GM19397 (cell line): ENCODE results near the gene CMTM5.
"Not testable (repeated sequence)": the region's sequence is repeated elsewhere in the genome, so short reads cannot be mapped to it uniquely, and the experiment has no call there.

ENCODE experiments used
- ATAC-seq: cut with Tn5 transposase; IDR thresholded peaks from one replicate; pipeline ENCODE4 v1.9.1; 2021; ENCODE audit warnings: mild to moderate bottlenecking, moderate library complexity; ENCODE audit not compliant: unreplicated experiment

CMTM5 gene

GRCh38 chr14:23396126-23396525, 19.3 kb downstream of the CMTM5 start:
- no peak for ATAC-seq

DNA sequence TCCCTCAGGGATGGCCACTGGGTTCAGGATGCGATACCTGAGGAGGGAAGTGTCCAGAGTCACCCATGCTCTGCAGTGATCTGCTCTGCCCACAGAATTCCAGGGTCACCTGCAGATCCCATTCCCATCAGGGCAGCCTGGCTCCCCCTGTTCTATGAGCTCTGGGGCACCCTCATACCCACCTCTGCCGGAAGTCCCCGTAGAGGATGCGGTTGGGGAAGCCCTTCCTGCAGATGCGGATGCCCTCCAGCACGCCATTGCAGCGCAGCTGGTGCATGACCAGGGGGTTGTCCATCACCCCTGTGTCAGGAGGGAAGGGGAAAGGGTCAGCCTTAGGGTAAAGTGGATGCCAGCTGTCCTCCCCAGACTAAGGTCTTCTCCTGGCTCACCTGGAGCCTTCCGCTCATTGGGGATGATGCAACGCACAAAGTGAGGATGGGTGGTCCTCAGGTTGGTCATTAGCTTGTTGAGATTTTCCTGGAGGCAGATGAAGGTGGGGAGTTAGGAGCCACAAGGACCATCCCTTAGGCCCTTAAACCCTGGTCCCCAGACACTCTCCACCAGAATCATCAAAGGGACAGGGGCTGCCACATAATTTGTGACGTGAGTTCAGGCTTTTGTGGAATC, 20.0 kb downstream of the CMTM5 start:
- ATAC-seq, result no peak

DNA sequence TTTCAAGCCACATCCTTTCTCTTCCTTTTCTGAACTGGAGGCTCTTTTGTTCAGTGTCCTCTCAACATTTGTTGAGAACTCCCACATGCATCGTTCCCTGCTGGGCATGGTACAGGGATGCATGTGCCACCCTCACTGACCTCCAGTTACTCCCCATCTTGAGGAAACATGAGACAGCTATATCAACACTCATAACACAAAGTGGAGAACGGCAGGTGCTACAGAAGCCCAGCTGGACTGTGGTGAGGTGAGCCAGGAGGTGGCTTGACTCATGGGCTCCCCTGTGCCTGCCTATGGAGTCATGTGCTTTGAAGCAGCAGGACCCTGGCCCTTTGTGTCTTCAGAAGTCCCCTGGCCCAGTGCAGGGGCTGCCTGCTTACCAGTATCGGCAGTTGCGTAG, 21.5 kb downstream of the CMTM5 start:
- ATAC-seq, result no peak

- ATAC-seq, result no peak
Observed at GRCh38 chr14:23399136-23399535, 22.3 kb downstream of the CMTM5 start.

DNA sequence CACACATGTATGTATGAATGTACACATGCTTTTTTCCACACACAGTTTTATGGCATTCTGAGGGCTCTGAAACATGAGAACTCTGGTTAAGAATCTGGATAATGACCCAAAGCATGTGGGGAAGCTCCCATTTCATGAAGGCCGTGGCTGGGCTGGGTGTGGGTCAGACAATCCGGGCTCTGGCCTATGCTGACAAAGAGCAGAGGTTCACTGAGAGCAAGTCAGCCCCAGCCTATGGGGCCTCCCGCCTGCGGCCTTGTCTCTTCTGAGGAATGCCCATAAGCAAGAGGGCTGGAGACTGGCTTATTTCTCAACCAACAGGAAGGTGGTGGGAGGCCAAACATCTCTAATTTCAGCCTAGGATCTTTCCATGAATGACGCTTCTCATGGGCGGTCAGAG, 22.7 kb downstream of the CMTM5 start:
- ATAC-seq, result no peak

GRCh38 chr14:23400496-23401149, 23.8 kb downstream of the CMTM5 start:
- not testable (repeated sequence) for ATAC-seq

DNA sequence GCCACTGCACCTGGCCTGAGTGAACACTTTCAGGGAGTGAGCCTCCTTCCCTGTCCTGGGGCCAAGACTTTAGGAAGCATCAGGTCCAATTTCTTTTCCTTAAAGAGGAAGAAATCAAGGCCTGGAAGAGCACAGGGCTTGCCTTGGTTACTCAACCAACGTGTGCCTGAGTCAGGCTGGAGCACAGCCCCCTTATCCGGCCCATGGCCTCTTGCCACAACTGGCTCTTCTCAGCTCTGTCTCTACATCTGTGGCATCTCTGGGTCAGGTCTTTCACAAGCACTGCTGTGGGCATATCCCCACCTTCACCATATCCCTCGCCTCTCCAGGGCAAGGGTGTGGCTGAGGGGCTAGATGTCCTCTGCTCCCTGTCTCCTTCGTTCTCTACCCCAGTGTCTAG, 24.4 kb downstream of the CMTM5 start:
- ATAC-seq, result no peak

DNA sequence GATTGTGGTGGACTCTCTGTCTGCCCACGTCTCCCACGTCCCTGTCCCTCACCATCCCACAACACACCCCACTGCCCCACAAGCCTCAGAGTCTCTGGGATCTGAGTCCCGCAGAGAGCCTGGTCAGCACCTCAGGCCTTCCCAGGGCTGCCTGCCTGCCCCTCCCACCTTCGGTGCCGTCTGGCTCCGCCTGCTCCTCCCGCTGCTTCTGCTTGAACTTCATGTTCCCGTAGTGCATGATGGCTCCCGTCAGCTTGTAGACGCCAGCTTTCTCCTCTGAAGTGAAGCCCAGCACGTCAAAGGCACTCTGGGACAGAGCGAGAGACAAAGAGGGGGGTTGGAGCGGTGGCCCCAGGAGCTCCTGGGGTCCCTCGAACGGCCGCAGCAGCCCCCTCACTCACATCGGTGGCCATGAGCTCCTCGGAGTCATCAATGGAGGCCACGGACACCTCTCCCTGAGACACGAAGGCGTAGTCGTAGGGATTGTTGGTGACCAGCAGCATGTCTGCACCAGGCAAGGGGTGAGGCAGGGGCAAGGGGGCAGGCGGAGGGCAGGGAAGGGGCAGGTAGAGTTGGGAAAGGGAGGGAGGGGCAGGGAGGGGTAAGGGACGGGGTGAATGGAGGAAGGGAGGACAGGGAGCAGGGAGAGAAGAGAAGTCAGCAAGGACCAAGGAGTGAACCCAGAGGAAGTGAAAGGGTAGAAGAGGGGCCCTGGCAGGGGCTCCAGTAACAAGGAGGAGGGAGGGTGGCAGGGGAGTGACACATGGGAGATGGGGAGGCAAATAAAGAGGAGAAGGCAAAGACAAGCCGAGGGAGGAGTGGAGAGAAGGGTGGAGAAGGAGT, 25.7 kb downstream of the CMTM5 start:
- no peak for ATAC-seq

DNA sequence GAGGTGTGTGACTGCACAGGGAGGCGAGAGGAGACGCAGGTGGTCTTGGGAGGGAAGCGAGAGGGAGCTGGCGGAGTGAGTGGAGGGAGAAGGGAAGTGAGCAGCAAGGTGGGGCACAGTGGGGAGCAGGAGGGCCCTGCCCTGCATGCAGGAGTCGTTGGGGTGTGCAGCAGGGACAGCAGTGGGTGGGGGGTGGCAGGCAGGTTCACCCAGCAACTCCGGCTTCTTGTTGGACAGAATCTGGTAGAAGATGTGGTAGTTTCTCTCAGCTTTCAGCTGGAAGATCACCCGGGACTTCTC, 26.2 kb downstream of the CMTM5 start:
- no peak for ATAC-seq

DNA sequence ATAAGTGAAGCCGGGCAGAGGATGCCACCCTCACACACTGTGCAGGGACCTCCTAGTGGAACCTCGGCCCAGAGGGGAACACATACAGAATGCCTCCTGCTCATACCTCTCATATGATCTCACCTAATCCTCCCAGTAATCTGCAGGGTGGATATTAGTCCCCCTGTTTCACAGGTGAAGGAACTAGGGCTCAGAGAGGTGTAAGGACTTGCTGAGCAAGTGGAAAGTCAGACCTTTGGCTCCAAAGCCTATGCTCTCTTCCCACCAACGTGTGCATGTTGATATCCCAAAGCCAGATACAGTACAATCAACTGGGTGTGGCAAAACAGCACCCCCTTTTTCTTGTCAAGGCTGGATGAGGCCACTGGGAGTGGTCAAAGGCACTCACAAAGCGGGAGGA, 27.1 kb downstream of the CMTM5 start:
- no peak for ATAC-seq

DNA sequence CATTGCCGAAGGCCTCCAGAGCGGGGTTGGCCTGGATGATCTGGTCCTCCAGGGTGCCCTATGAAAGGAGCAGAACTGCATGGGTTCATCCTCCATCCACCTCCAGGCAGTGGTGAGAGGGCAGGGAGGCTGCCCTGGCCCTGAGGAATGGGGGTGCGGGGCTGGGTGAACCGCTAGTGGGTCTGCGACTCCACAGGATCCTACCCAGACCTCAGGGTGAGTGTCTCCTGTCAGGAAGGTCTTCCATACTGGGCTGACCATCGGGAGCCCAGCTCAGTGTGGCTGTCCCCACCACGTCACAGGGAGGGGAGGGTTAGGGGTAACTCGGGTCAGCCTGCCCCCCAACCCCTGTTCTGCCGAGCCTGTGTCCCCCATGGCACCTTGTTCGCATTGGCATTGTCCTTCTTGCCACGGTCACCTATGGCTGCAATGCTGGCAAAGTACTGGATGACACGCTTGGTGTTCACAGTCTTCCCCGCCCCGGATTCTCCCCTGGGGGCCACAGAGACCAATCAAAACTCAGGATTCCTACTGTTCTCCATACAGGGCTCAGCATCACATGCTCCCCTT, 27.6 kb downstream of the CMTM5 start:
- no peak for ATAC-seq

GRCh38 chr14:23405096-23405495, 28.2 kb downstream of the CMTM5 start:
- ATAC-seq, result no peak

- ATAC-seq, result no peak
Observed at GRCh38 chr14:23405516-23406025, 28.7 kb downstream of the CMTM5 start.

DNA sequence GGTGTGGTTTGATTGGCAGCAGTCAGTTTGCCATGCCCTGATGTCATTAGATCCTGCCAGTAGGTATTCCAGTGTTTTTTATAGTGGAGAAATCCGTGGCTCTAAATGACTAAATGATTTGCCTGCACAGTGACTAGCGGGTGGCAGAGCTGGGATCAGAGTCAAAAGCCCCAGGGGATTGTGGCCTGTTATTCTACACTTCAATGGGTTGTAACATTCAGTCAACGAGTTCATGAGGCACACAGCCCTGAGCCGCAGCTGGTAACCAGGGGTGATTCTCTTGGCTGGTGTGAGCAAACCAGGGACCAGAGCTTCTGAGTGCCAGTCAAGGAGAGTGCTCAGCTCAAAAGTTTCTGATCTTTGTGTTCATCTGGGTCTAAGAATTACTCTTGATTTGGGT, 29.4 kb downstream of the CMTM5 start:
- no peak for ATAC-seq

DNA sequence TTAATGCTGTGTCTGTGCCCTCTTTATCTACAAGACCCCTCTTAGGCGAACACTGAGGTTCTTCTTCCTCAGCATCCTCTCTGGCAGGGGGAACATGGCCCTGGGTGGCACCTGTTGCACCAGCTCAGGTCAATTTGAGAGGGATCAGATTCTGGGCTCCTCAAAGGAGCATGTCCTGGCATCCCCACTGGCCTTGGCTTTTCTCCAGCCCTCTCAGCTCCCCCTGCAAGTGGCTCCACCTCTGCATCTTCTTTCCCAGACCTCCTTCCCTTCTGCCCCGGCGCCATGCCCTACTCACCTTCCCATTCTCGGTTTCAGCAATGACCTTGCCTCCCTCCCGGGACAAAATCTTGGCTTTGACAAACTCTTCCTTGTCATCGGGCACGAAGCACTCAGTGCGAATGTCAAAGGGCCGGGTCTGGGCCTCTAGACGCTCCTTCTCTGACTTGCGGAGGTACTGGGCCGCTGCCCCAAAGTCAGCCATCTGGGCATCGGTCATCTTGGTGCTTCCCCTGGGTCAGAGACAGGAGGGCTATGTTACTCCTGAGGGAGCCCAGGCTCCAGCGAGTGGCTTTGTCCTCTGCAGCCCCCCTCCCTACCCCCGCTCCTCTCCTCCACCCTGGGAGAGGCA, 30.0 kb downstream of the CMTM5 start:
- ATAC-seq, result no peak

- ATAC-seq, result no peak
Observed at GRCh38 chr14:23407516-23408306, 30.9 kb downstream of the CMTM5 start, which contains the start of gene MYH6. TSS of gene MYH6 (minus strand) at chr14:23408273. CDS start at chr14:23407223, 1,050 bp downstream.

DNA sequence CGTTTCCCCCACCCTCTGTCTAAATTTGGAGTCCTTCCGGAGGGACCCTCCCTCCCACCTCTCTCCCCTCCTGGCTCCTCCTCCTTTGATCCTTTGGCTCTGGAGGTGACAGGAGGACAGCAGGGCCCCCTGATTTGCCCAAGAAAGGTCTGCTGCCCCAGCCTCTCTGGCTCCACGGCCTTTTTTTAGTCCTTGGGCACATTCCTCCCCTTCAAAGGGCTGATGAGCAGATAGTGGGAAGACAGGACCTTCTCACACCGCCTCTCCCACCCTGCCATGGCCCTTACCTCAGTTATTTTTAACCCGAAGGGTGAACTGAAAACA, 31.4 kb downstream of the CMTM5 start:
- ATAC-seq, result no peak

DNA sequence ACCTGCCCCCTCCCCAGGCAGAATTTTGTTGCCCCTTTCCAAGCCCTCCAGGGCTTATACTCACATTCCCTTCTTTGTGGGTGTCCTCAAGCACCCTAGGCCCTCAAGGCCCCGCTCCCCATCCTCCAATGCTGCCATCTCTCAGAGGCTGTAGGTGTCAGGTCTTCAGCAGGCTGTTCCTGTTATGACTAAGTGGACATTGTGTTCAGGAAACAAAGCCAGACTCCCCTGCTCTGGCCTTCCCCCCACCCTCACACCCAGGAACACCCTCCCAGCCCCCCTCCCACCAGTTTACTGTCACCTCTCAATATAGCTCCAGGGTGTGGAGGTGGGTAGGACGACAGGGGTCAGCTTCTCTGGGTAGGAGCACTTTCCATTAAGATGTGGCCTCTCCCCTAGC, 32.6 kb downstream of the CMTM5 start:
- ATAC-seq, result no peak

- no peak for ATAC-seq
Observed at GRCh38 chr14:23409966-23410635, 33.3 kb downstream of the CMTM5 start.
